ENCODE measurements around the gene STMP1. TPM values are rescaled to one million over a fixed set of nuclear protein-coding genes. Genes with fewer than 3 reads are reported as not detected.

The STMP1 gene
- total RNA-seq, 1 donor from 2014 or later = 27.4 TPM

- intact Hi-C loops (cut with DNase I) = loop anchor here (5.0 kb wide), 1 partner anchor 40 kb away; no protein-coding TSS in a partner anchor
- DNase-seq (ENCODE audit: missing footprints) = no peak
- no peak for ATAC-seq
Observed at GRCh38 chr7:135712182-135712782, 50.0 kb downstream of the STMP1 start.

- intact Hi-C loops (cut with DNase I) = loop anchor here (5.0 kb wide), 1 partner anchor 40 kb away; no protein-coding TSS in a partner anchor
- DNase-seq (ENCODE audit: missing footprints) = no peak
- ATAC-seq = no peak
Observed at GRCh38 chr7:135712796-135713195, 50.5 kb downstream of the STMP1 start.

- intact Hi-C loops (cut with DNase I) = loop anchor here (5.0 kb wide), 1 partner anchor 42 kb away; no protein-coding TSS in a partner anchor
Observed at GRCh38 chr7:135713836-135714470, 51.6 kb downstream of the STMP1 start.

GRCh38 chr7:135714534-135715009, 52.3 kb downstream of the STMP1 start:
- DNase-seq (ENCODE audit: missing footprints) (no peak), ATAC-seq (no peak)
- intact Hi-C loops (cut with DNase I) = loop anchor here (5.0 kb wide), 1 partner anchor 42 kb away; no protein-coding TSS in a partner anchor

More at GRCh38 chr7:135713836-135714470, 51.6 kb downstream of the STMP1 start:
- DNase-seq (ENCODE audit: missing footprints) (no peak), ATAC-seq (no peak)

- intact Hi-C loops (cut with DNase I) = no loop called here
- DNase-seq (ENCODE audit: missing footprints) = no peak
- no peak for ATAC-seq
Observed at GRCh38 chr7:135715055-135715522, 52.8 kb downstream of the STMP1 start.

- ATAC-seq = no peak
- intact Hi-C loops (cut with DNase I) = no loop called here
- no peak for DNase-seq (ENCODE audit: missing footprints)
Observed at GRCh38 chr7:135715673-135716072, 53.4 kb downstream of the STMP1 start.

GRCh38 chr7:135716677-135717238, 54.4 kb downstream of the STMP1 start:
- intact Hi-C loops (cut with DNase I) = no loop called here
- ATAC-seq (no peak), DNase-seq (ENCODE audit: missing footprints) (no peak)

- ATAC-seq (no peak), DNase-seq (ENCODE audit: missing footprints) (no peak)
- intact Hi-C loops (cut with DNase I) = no loop called here
Observed at GRCh38 chr7:135717693-135718092, 55.4 kb downstream of the STMP1 start.

- ATAC-seq (no peak), DNase-seq (ENCODE audit: missing footprints) (no peak)
- intact Hi-C loops (cut with DNase I) = no loop called here
Observed at GRCh38 chr7:135718219-135718618, 55.9 kb downstream of the STMP1 start.

- intact Hi-C loops (cut with DNase I) = no loop called here
- DNase-seq (ENCODE audit: missing footprints) = no peak
- no peak for ATAC-seq
Observed at GRCh38 chr7:135718794-135719437, 56.6 kb downstream of the STMP1 start.

GRCh38 chr7:135719688-135720087, 57.4 kb downstream of the STMP1 start:
- ATAC-seq = no peak

GRCh38 chr7:135721198-135721820, 59.0 kb downstream of the STMP1 start:
- ATAC-seq (no peak), DNase-seq (ENCODE audit: missing footprints) (no peak)
- intact Hi-C loops (cut with DNase I) = no loop called here

More at GRCh38 chr7:135719688-135720087, 57.4 kb downstream of the STMP1 start:
- DNase-seq (ENCODE audit: missing footprints) = no peak
- intact Hi-C loops (cut with DNase I) = no loop called here

GRCh38 chr7:135723411-135723810, 61.1 kb downstream of the STMP1 start:
- DNase-seq (ENCODE audit: missing footprints) (no peak), ATAC-seq (no peak)
- intact Hi-C loops (cut with DNase I) = no loop called here

Other genes starting within 250 kb of the STMP1 start
- 26.6 TPM for gene CNOT4, start 152.4 kb upstream of the STMP1 start, total RNA-seq
- gene NUP205, start 104.6 kb upstream of the STMP1 start, total RNA-seq = 14.5 TPM
- not detected for gene SLC13A4, start 65.7 kb downstream of the STMP1 start, total RNA-seq
- gene FAM180A, start 86.3 kb downstream of the STMP1 start, total RNA-seq = 6.1 TPM

Data from Right ventricle myocardium inferior (tissue), 1 donor.